AG08395 (cell line): ENCODE measurements around the gene RABL2A.
"Not testable (repeated sequence)": the region's sequence is repeated elsewhere in the genome, so short reads cannot be mapped to it uniquely, and the experiment has no call there.

Experiments
- DNase-seq: peaks from one replicate; pipeline ENCODE4 v3.0.0; 2012; ENCODE audit warnings: mixed read lengths, low spot score

The RABL2A gene

DNA sequence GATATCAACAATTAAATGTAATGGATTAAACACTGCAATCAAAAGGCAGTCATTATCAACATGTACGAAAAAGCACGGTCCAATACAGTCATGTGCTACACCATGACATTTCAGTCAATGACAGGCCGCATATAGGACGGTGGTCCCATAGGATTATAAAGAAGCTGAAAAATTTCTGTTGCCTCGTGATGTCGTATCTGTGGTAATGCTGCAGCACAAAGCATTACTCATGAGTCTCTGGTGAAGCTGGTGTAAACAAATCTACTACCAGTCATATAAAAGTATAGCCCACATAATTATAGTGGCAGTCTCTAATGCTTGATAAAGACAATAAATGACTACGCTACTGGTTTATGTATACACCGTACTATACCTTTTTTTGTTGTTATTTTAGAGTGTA lies 58.4 kb downstream of the RABL2A start:
- DNase-seq, result no peak

GRCh38 chr2:113686537-113686936 lies 59.5 kb downstream of the RABL2A start:
- no peak for DNase-seq

GRCh38 chr2:113690871-113691270 lies 63.8 kb downstream of the RABL2A start:
- DNase-seq, result not testable (repeated sequence)
